ENCODE data around the gene PLA2G6. TPM values are rescaled to one million over a fixed set of nuclear protein-coding genes. Genes with fewer than 3 reads are reported as not detected.

PLA2G6 gene
- total and polyA plus RNA-seq, 3 donors from 2014 or later, result 89.4 to 135 (median 122) TPM

DNA sequence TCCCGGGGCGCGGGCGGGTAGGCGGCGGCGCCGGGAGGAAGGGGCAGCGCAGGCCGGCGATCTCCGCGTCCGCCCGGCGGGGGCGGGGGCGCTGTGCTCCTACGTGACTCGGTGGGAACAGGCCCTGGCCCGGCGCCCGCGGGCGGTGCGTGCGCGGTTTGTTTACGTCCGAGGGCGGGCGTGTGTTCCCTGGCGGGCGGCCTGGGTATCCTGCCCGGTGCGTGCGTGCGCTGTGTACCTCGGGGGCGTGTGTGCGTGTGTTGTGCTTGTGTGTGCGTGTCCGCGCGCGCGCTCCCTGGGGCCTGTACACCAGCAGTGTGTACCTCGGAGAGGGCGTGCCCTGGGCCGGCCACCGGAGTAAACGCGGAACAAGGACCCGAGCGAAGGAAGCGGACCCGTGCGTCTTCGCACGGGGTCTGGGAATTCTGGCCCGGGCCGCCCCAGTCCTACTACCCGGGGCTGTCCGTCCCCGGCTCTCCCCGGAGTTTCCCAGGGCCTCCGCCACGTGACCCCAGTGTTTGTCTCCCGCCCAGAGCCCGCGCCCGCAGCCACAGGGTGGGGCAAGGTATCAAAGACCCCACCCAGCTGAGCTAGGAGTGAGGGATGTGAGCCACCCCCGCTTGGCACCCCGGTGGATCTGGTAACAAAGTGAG lies 20.9 kb upstream of the PLA2G6 start:
- peak; percentile 93 for DNase-seq
- H3K9me3 ChIP-seq, result no peaks in the 10 kb centered on the region
- H3K4me1 ChIP-seq, result peaks cover 25% of the 10 kb centered on the region
- H3K27me3 ChIP-seq, result no peaks in the 10 kb centered on the region
- 0 to 1% methylated on average over 14 to 55 of the region's 74 CpGs for WGBS, 2 donors
- H3K4me3 ChIP-seq, result peak overlapping the region; percentile 83 to 91
- intact Hi-C loops (cut with DNase I; ENCODE audit: low total_unique reads), result no loop called here
- H3K36me3 ChIP-seq (ENCODE audit: low read depth, missing control alignments), result no peaks in the 10 kb centered on the region
- H3K27ac ChIP-seq, result peak overlapping the region; percentile 98
- TF ChIP-seq, protein P1, sequence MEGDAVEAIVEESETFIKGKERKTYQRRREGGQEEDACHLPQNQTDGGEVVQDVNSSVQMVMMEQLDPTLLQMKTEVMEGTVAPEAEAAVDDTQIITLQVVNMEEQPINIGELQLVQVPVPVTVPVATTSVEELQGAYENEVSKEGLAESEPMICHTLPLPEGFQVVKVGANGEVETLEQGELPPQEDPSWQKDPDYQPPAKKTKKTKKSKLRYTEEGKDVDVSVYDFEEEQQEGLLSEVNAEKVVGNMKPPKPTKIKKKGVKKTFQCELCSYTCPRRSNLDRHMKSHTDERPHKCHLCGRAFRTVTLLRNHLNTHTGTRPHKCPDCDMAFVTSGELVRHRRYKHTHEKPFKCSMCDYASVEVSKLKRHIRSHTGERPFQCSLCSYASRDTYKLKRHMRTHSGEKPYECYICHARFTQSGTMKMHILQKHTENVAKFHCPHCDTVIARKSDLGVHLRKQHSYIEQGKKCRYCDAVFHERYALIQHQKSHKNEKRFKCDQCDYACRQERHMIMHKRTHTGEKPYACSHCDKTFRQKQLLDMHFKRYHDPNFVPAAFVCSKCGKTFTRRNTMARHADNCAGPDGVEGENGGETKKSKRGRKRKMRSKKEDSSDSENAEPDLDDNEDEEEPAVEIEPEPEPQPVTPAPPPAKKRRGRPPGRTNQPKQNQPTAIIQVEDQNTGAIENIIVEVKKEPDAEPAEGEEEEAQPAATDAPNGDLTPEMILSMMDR (IDR thresholded peaks at IDR 0.05), result peak in 2 of 3 experiments; percentile 18 to 24
- no peak for TF ChIP-seq POLR2A (IDR thresholded peaks at IDR 0.05)

GRCh38 chr22:38201711-38202436 lies 20.2 kb upstream of the PLA2G6 start, which contains the start of gene MAFF:
Gene MAFF (plus strand): TSS chr22:38201994. CDS start chr22:38213854, 11,860 bp downstream.
- Histone ChIP-seq H3K9me3 (no peaks in the 10 kb centered on the region), H3K27me3 (no peaks in the 10 kb centered on the region), H3K27ac (peak within 1 kb of the TSS; percentile 98), H3K4me3 (peak within 1 kb of the TSS; percentile 83 to 91), H3K36me3 (ENCODE audit: low read depth, missing control alignments) (no peaks in the 10 kb centered on the region), H3K4me1 (peaks cover 25% of the 10 kb centered on the region)
- intact Hi-C loops (cut with DNase I; ENCODE audit: low total_unique reads), result no loop called here
- peak; percentile 97 for DNase-seq
- peak; percentile 49 for TF ChIP-seq POLR2A (IDR thresholded peaks at IDR 0.05)
- TF ChIP-seq, protein P1 (IDR thresholded peaks at IDR 0.05), result no peak
- 1 to 3% methylated on average over 21 to 59 of the region's 85 CpGs for WGBS, 2 donors

DNA sequence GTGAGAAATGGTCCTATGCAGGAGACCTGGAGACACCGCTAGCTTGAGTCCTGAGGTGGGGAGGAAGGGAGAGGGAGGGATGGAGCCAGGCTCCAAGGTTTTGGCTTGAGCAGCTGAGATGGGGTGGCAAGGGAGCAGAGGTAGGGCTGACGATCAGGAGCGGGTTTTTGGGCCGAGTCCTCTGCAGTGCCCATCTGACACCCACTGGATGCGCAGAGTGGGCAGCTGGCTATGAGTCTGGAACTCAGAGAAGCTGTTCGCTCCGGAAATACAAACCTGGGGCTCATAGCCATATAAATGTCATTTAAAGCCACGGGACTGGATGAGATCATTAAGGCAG lies 19.7 kb upstream of the PLA2G6 start:
- peak overlapping the region; percentile 98 for H3K27ac ChIP-seq
- peaks cover 25% of the 10 kb centered on the region for H3K4me1 ChIP-seq
- DNase-seq, result no peak
- intact Hi-C loops (cut with DNase I; ENCODE audit: low total_unique reads), result no loop called here
- H3K27me3 ChIP-seq, result no peaks in the 10 kb centered on the region
- H3K36me3 ChIP-seq (ENCODE audit: low read depth, missing control alignments), result no peaks in the 10 kb centered on the region
- peak overlapping the region; percentile 83 to 91 for H3K4me3 ChIP-seq
- no peaks in the 10 kb centered on the region for H3K9me3 ChIP-seq
- TF ChIP-seq, protein P1 (IDR thresholded peaks at IDR 0.05), result no peak
- no peak for TF ChIP-seq POLR2A (IDR thresholded peaks at IDR 0.05)
- 12 to 18% methylated on average over 6 to 8 of the region's 8 CpGs for WGBS, 2 donors

DNA sequence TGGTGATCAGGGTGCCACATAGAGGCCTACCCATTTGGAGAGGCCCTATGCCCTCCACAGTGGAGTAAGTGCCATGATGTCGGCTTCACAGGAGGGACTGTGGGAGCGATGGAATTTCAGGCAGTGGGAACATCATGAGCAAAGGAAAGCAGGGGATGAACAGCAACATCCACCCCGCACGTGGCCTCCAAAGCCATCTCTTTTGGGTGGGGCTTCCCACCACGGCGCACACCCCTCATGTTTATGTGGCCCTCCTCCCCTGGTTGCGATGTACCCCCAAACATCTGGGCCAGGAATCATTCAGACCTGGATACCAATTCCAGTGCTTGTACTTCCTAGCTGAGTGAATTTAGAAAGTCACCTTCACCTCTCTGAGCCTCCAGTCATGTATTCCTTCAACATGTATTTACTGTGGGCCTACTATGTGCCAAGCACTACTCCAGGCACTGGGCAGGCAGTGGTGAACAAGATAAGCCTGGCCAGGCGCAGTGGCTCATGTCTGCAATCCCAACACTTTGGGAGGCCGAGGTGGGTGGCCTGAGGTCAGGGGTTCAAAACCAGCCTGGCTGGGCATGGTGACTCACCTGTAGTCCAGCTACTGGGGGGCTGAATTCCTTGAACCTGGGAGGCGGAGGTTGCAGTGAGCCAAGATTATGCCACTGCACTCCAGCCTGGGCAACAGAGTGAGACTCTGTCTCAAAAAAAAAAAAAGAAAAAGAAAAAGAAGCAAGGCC lies 18.4 kb upstream of the PLA2G6 start:
- TF ChIP-seq, protein P1 (IDR thresholded peaks at IDR 0.05), result no peak
- TF ChIP-seq POLR2A (IDR thresholded peaks at IDR 0.05), result no peak

More for the DNA sequence above, 18.4 kb upstream of the PLA2G6 start:
- DNase-seq, result no peak
- WGBS, 2 donors, result 80 to 81% methylated on average over 9 to 10 of the region's 10 CpGs
- H3K4me3 ChIP-seq, result no peak overlapping the region
- peaks cover 17% of the 10 kb centered on the region for H3K4me1 ChIP-seq
- intact Hi-C loops (cut with DNase I; ENCODE audit: low total_unique reads), result no loop called here
- H3K27ac ChIP-seq, result no peak overlapping the region
- H3K9me3 ChIP-seq, result no peaks in the 10 kb centered on the region
- H3K27me3 ChIP-seq, result no peaks in the 10 kb centered on the region
- no peaks in the 10 kb centered on the region for H3K36me3 ChIP-seq (ENCODE audit: low read depth, missing control alignments)
